Body of pancreas (tissue), 4 donors: ENCODE data around the gene ADGRB3. TPM values are rescaled to one million over a fixed set of nuclear protein-coding genes. Genes with fewer than 3 reads are reported as not detected.

ENCODE experiments used
- ATAC-seq: fragments of 150-250 bp; one replicate; pipeline ENCODE4 v1.9.1; 2016
- DNase-seq, 4 donors: peaks; one replicate each; pipeline ENCODE4 v3.0.0-alpha.2; 2019
- H3K27ac ChIP-seq, 4 donors: fragments of 200-600 bp; sonication (generic); 1 replicate in 3 of 4; 2 replicates in 1 of 4; pipeline versions ENCODE4 v1.5.1 to v1.6.1; 2016 to 2019; ENCODE audit warnings: mild to moderate bottlenecking in 1 of 4, mixed read lengths in 1 of 4, moderate library complexity in 1 of 4
- H3K27me3 ChIP-seq, 2 donors: fragments of 200-600 bp; sonication (generic); one replicate each; pipeline ENCODE4 v1.6.0; 2016; ENCODE audit warnings: mild to moderate bottlenecking in 1 of 2
- H3K36me3 ChIP-seq, 2 donors: fragments of 200-600 bp; sonication (generic); replicated peaks in 1 of 2; 2 replicates each; pipeline ENCODE4 v1.5.1; 2016; ENCODE audit warnings: low read depth in 2 of 2; ENCODE audit not compliant: insufficient read depth in 1 of 2
- H3K4me1 ChIP-seq: fragments of 200-600 bp; sonication (generic); one replicate; pipeline ENCODE4 v1.6.0; 2016
- H3K4me3 ChIP-seq, 2 donors: fragments of 200-600 bp; sonication (generic); 1 replicate in 1 of 2; 2 replicates in 1 of 2; pipeline ENCODE4 v1.5.1; 2016 to 2019
- H3K9me3 ChIP-seq, 3 donors: fragments of 200-600 bp; sonication (generic); 1 replicate in 2 of 3; 2 replicates in 1 of 3; pipeline ENCODE4 v1.5.1; 2016
- POLR2A ChIP-seq, 3 donors: fragments of 450-650 bp; IDR thresholded peaks; one replicate each; pipeline ENCODE4 v1.6.1; 2016; ENCODE audit warnings: antibody characterized with exemption in 3 of 3, mild to moderate bottlenecking in 2 of 3
- WGBS, 2 donors: methylation state at CpG; one replicate each; pipeline ENCODE4 v1.1.5; 2017; 5-methylcytosine and 5-hydroxymethylcytosine counted together
- intact Hi-C: fragments of 100-400 bp; cut with DNase I; formaldehyde crosslinking; loops from one replicate; pipeline ENCODE4 v1.15.1; 2023
- total RNA-seq, 2 donors: library from RNA; depleted of rRNA; stranded (reverse); fragments of >200 nt; gene quantifications; one replicate each; pipeline ENCODE4 v1.1.0, GENCODE V29; 2016
- TF ChIP-seq, protein P1 (sequence below), 7 experiments: fragments of 450-650 bp in 4 of 7; fragments of 200-600 bp in 3 of 7; sonication (generic) in 3 of 7; IDR thresholded peaks; one replicate each; pipeline ENCODE4 v1.5.1; 2016 to 2019; ENCODE audit warnings: antibody characterized with exemption in 7 of 7

The ADGRB3 gene
- total RNA-seq, 2 donors from 2014 or later, result under 0.01 to 1.3 TPM

DNA sequence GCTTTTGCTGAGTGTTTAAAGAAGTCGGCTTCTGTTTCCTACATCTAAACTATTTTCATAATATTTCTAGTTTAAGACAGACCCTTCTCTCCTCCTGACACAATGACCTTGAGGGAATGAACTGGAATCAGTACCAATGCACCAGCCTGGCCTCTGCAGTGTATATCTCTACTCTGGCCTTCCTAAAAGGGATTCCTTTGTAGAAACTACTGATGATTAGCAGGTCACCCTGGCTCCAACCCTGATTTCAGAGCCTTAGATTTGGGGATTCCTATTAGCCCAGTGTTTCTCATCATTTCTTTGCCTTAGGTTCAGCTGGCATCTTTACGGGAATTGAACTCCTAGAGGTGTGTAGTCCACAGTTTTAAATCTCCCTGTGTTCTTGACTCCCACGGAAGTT is 75.4 kb downstream of the ADGRB3 start:
- Histone ChIP-seq H3K4me3 (no peak overlapping the region), H3K4me1 (no peaks in the 10 kb centered on the region), H3K27ac (no peak overlapping the region), H3K36me3 (no peaks in the 10 kb centered on the region), H3K27me3 (no peaks in the 10 kb centered on the region), H3K9me3 (no peaks in the 10 kb centered on the region)
- DNase-seq (no peak), ATAC-seq (no peak)
- WGBS, 2 donors, result 44 to 52% methylated on average over 3 of the region's 3 CpGs
- intact Hi-C loops, result no loop called here
- no peak for TF ChIP-seq POLR2A (IDR thresholded peaks at IDR 0.05)
- TF ChIP-seq, protein P1, sequence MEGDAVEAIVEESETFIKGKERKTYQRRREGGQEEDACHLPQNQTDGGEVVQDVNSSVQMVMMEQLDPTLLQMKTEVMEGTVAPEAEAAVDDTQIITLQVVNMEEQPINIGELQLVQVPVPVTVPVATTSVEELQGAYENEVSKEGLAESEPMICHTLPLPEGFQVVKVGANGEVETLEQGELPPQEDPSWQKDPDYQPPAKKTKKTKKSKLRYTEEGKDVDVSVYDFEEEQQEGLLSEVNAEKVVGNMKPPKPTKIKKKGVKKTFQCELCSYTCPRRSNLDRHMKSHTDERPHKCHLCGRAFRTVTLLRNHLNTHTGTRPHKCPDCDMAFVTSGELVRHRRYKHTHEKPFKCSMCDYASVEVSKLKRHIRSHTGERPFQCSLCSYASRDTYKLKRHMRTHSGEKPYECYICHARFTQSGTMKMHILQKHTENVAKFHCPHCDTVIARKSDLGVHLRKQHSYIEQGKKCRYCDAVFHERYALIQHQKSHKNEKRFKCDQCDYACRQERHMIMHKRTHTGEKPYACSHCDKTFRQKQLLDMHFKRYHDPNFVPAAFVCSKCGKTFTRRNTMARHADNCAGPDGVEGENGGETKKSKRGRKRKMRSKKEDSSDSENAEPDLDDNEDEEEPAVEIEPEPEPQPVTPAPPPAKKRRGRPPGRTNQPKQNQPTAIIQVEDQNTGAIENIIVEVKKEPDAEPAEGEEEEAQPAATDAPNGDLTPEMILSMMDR (IDR thresholded peaks at IDR 0.05), result no peak

DNA sequence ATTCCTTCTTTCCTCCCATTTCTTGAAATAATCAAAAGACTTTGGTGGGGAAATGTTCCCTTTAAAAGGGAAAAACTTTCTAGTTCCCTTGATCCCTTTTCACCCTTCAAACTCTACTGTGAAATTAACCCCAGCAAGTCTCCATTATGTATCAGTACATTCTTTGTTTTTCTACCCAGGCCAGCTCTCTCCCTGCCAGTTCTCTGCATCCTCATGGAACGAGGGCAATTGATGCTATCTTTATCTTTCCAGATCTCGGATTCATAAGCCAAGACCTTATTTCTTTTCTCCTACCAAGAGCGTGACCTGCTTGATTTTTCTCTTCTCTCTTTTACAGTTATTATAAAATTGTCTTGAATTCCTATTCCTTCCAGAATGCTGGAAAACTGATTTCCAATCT is 75.8 kb downstream of the ADGRB3 start:
- DNase-seq, result no peak
- TF ChIP-seq POLR2A (IDR thresholded peaks at IDR 0.05), result no peak
- TF ChIP-seq, protein P1 (IDR thresholded peaks at IDR 0.05), result no peak
- H3K4me1 ChIP-seq, result no peaks in the 10 kb centered on the region
- intact Hi-C loops, result no loop called here
- WGBS, 2 donors, result 52 to 60% methylated on average over 3 of the region's 3 CpGs
- no peaks in the 10 kb centered on the region for H3K27me3 ChIP-seq
- no peaks in the 10 kb centered on the region for H3K9me3 ChIP-seq
- ATAC-seq, result no peak
- H3K4me3 ChIP-seq, result no peak overlapping the region
- H3K27ac ChIP-seq, result no peak overlapping the region
- no peaks in the 10 kb centered on the region for H3K36me3 ChIP-seq

DNA sequence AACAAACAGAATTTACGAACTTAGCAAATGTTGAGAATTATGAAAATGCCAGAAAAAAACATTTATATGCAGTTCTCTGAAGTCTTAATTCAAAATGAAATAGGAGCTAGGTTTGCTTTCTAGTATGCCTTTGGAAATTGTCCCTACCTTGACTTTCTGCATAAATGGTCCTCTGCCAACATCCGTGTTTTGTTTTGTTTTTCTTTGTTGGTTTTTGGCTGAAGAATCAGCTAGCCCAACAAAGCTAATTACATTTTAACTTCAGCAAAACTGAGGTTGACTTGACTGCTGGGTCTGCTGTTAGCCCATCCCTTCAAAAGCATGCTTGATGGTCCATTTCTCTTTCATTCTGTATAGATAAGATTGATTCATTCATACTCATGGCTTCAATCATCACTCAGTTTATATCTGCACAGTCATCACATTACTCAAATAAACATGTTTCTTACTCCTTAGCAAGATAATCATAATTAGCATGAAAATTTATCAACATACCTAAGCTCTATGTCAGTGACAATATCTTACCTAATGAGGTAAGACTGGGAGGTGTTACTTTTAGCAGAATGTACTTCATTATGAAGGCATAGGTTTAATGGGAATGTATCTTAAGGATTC is 76.4 kb downstream of the ADGRB3 start:
- no peaks in the 10 kb centered on the region for H3K9me3 ChIP-seq
- no peak overlapping the region for H3K4me3 ChIP-seq
- no peaks in the 10 kb centered on the region for H3K27me3 ChIP-seq
- no peaks in the 10 kb centered on the region for H3K36me3 ChIP-seq
- ATAC-seq (no peak), DNase-seq (no peak)
- no peaks in the 10 kb centered on the region for H3K4me1 ChIP-seq
- 36 to 37% methylated on average over 2 of the region's 2 CpGs for WGBS, 2 donors
- intact Hi-C loops, result no loop called here
- H3K27ac ChIP-seq, result no peak overlapping the region
- TF ChIP-seq, protein P1 (IDR thresholded peaks at IDR 0.05), result no peak
- no peak for TF ChIP-seq POLR2A (IDR thresholded peaks at IDR 0.05)

DNA sequence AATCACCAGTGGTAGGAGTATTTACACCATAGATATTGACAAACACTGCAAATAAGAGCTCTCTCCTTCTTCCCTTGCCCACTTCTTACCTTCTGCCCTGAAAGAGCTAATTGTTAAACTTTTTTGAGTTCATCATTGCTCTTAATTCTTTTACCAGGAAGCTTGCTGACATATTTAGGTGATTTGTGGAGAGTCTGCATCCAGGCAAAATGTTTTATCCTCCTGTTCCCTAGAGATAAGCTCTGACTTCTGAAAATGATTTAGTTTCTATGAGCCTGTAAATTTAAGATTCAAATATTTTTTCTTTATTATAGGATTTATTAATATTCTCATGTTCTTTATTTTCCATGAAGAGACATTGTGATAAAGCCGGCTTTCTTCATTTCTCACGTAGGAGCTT is 81.5 kb downstream of the ADGRB3 start:
- Histone ChIP-seq H3K27me3 (no peaks in the 10 kb centered on the region), H3K27ac (no peak overlapping the region), H3K9me3 (no peaks in the 10 kb centered on the region), H3K4me3 (no peak overlapping the region), H3K4me1 (no peaks in the 10 kb centered on the region), H3K36me3 (no peaks in the 10 kb centered on the region)
- ATAC-seq (no peak), DNase-seq (no peak)
- WGBS, 2 donors, result 81% methylated on average over 2 of the region's 2 CpGs
- intact Hi-C loops, result no loop called here
- no peak for TF ChIP-seq POLR2A (IDR thresholded peaks at IDR 0.05)
- TF ChIP-seq, protein P1 (IDR thresholded peaks at IDR 0.05), result no peak

DNA sequence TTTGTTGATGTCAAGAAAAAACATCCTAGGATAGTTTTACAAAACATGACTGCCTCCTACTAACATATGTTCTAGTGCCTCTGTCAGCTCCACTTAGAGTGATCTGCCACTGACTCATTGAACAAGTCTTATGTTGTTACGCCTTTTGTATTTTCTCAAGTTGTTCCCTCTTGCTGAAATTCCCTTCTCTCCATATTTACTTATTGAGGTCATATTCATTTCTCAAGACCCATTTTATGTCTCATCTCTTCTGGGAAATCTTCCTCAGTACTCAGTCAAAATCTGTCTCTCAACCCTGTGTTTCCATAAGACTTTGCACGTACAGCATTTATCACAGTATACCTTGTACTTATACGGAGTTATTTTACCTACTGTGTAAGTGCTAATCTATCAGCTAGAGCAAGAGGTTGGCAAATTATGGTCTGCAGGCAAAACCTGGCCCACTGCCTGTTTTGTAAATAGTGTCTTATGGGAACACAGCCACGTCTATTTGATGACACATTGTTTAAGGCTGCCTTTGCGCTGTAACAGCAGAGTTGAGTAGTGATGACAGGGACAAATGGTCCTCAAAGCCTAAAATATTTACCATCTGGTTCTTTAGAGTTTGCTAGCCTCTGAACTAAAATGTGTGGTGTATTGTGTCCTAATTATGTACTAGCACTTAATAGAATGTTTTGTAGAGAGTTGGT is 83.4 kb downstream of the ADGRB3 start:
- ATAC-seq (no peak), DNase-seq (no peak)
- H3K36me3 ChIP-seq, result no peaks in the 10 kb centered on the region
- no peaks in the 10 kb centered on the region for H3K4me1 ChIP-seq
- no peak overlapping the region for H3K27ac ChIP-seq
- no peaks in the 10 kb centered on the region for H3K9me3 ChIP-seq
- 60 to 63% methylated on average over 5 of the region's 5 CpGs for WGBS, 2 donors
- TF ChIP-seq, protein P1 (IDR thresholded peaks at IDR 0.05), result no peak
- no peak for TF ChIP-seq POLR2A (IDR thresholded peaks at IDR 0.05)
- intact Hi-C loops, result no loop called here
- H3K4me3 ChIP-seq, result no peak overlapping the region
- H3K27me3 ChIP-seq, result no peaks in the 10 kb centered on the region
